SK-N-SH (cell line): ENCODE results near the gene GRIP1. TPM values are rescaled to one million over a fixed set of nuclear protein-coding genes. Genes with fewer than 3 reads are reported as not detected.
A peak's percentile ranks its signal among the peaks of the same experiment; 100 is the strongest.

Experiments
- CTCF ChIA-PET: fragments of 300-600, 350-600 bp; formaldehyde crosslinking; extraction: SDS; loops from one replicate; lab custom pipeline; 2021; lab: Yijun Ruan, JAX
- POLR2A ChIA-PET: fragments of 350-600 bp; sonication (Branson Sonifier 250); formaldehyde crosslinking; extraction: SDS; loops from one replicate; lab custom pipeline; 2020; ENCODE audit warnings: antibody characterized with exemption, inconsistent platforms; lab: Yijun Ruan, JAX
- DNase-seq: peaks from one replicate; pipeline ENCODE4 v3.0.0; 2012
- H2AFZ ChIP-seq: fragments of 200-600 bp; sonication (generic); 2 replicates; pipeline ENCODE4 v1.8.1; 2016; ENCODE audit warnings: antibody characterized with exemption, mild to moderate bottlenecking, low read depth
- H3F3A ChIP-seq: fragments of 200-600 bp; sonication (generic); replicated peaks from 2 replicates; pipeline ENCODE3; 2016; ENCODE audit warnings: antibody characterized with exemption, mild to moderate bottlenecking; ENCODE audit not compliant: insufficient read depth
- H3K27ac ChIP-seq, 2 experiments: fragments of 200-500 bp in 1 of 2; fragments of 200-600 bp in 1 of 2; sonication (Bioruptor generic) in 1 of 2; sonication (generic), shearing (Covaris generic) in 1 of 2; 2 replicates each; pipeline versions ENCODE4 v1.5.1 to v1.6.1; 2014 to 2016; ENCODE audit warnings: low read depth in 2 of 2, inconsistent platforms in 1 of 2, low read length in 1 of 2, mild to moderate bottlenecking in 1 of 2, mixed read lengths in 1 of 2
- H3K27me3 ChIP-seq: fragments of 200-600 bp; sonication (generic), shearing (Covaris generic); 2 replicates; pipeline ENCODE4 v1.6.1; 2016; ENCODE audit warnings: mixed run types; ENCODE audit not compliant: insufficient read depth
- H3K36me3 ChIP-seq, 2 experiments: fragments of 200-500 bp in 1 of 2; fragments of 200-600 bp in 1 of 2; sonication (Bioruptor generic) in 1 of 2; sonication (generic) in 1 of 2; replicated peaks in 1 of 2; 2 replicates each; pipeline versions ENCODE3 to v1.5.1; 2014 to 2016; ENCODE audit warnings: low read length in 1 of 2, mild to moderate bottlenecking in 1 of 2; ENCODE audit not compliant: insufficient read depth in 2 of 2, control insufficient read depth in 1 of 2
- H3K4me1 ChIP-seq, 2 experiments: fragments of 200-500 bp in 1 of 2; fragments of 200-600 bp in 1 of 2; sonication (Bioruptor generic) in 1 of 2; sonication (generic), shearing (Covaris generic) in 1 of 2; 2 replicates each; pipeline versions ENCODE4 v1.5.1 to v1.6.1; 2014 to 2016; ENCODE audit warnings: low read depth in 1 of 2, low read length in 1 of 2, mixed run types in 1 of 2; ENCODE audit not compliant: insufficient read depth in 2 of 2, control insufficient read depth in 1 of 2
- H3K4me2 ChIP-seq: fragments of 200-600 bp; sonication (generic), shearing (Covaris generic); 2 replicates; pipeline ENCODE4 v1.6.1; 2017; ENCODE audit warnings: mixed run types
- H3K4me3 ChIP-seq, 2 experiments: fragments of 200-500 bp in 1 of 2; fragments of 200-600 bp in 1 of 2; sonication (Bioruptor generic) in 1 of 2; sonication (generic), shearing (Covaris generic) in 1 of 2; 2 replicates each; pipeline versions ENCODE4 v1.5.1 to v1.8.1; 2014 to 2016; ENCODE audit warnings: low read depth in 2 of 2, inconsistent platforms in 1 of 2, low read length in 1 of 2, mild to moderate bottlenecking in 1 of 2, mixed read lengths in 1 of 2, moderate library complexity in 1 of 2
- H3K79me2 ChIP-seq: fragments of 200-600 bp; sonication (generic); 2 replicates; pipeline ENCODE4 v1.8.1; 2017; ENCODE audit warnings: mild to moderate bottlenecking; ENCODE audit not compliant: insufficient read depth
- H3K9ac ChIP-seq: fragments of 200-600 bp; sonication (generic); 2 replicates; pipeline ENCODE4 v1.6.1; 2017; ENCODE audit warnings: mixed run types
- H3K9me2 ChIP-seq: fragments of 200-600 bp; sonication (generic); 2 replicates; pipeline ENCODE4 v1.6.1; 2017; ENCODE audit warnings: mixed run types
- H3K9me3 ChIP-seq: fragments of 200-600 bp; sonication (generic); 2 replicates; pipeline ENCODE4 v1.6.1; 2017; ENCODE audit warnings: mixed run types, mild to moderate bottlenecking, moderate library complexity
- H4K20me1 ChIP-seq: fragments of 200-600 bp; sonication (generic); 2 replicates; pipeline ENCODE4 v1.6.1; 2017; ENCODE audit warnings: mild to moderate bottlenecking, mixed run types; ENCODE audit not compliant: insufficient read depth
- ELF1 ChIP-seq: IDR thresholded peaks from 2 replicates; pipeline ENCODE4 v1.4.0; 2012
- FOSL2 ChIP-seq: IDR thresholded peaks from 2 replicates; pipeline ENCODE4 v1.4.0; 2012; ENCODE audit warnings: low read depth, mild to moderate bottlenecking, moderate library complexity, borderline replicate concordance
- JUND ChIP-seq: IDR thresholded peaks from 2 replicates; pipeline ENCODE4 v1.4.0; 2012
- MEF2A ChIP-seq: IDR thresholded peaks from 2 replicates; pipeline ENCODE4 v1.4.0; 2012; ENCODE audit warnings: low read depth, borderline replicate concordance
- NFIC ChIP-seq: IDR thresholded peaks from 2 replicates; pipeline ENCODE4 v1.4.0; 2012; ENCODE audit warnings: borderline replicate concordance
- NRF1 ChIP-seq: IDR thresholded peaks from 2 replicates; pipeline ENCODE4 v1.6.1; 2012; ENCODE audit warnings: low read depth, mild to moderate bottlenecking, low read length
- POLR2AphosphoS5 ChIP-seq: IDR thresholded peaks from 2 replicates; pipeline ENCODE4 v1.6.1; 2012; ENCODE audit warnings: low read depth, low read length
- RAD21 ChIP-seq: IDR thresholded peaks from 2 replicates; pipeline ENCODE4 v1.6.1; 2012; ENCODE audit warnings: mild to moderate bottlenecking, low read length
- RFX5 ChIP-seq: IDR thresholded peaks from 2 replicates; pipeline ENCODE4 v1.6.1; 2012; ENCODE audit warnings: mild to moderate bottlenecking, improper control_type of control experiment, low read length
- SIN3A ChIP-seq: IDR thresholded peaks from 2 replicates; pipeline ENCODE4 v1.6.1; 2012; ENCODE audit warnings: low read depth, mild to moderate bottlenecking, low read length, moderate library complexity, borderline replicate concordance
- SMC3 ChIP-seq: IDR thresholded peaks from 2 replicates; pipeline ENCODE4 v1.6.1; 2012; ENCODE audit warnings: low read depth, low read length, improper control_type of control experiment
- TEAD4 ChIP-seq: IDR thresholded peaks from 2 replicates; pipeline ENCODE4 v1.4.0; 2012; ENCODE audit warnings: mild to moderate bottlenecking, borderline replicate concordance; ENCODE audit not compliant: insufficient read depth
- USF1 ChIP-seq: IDR thresholded peaks from 2 replicates; pipeline ENCODE4 v1.4.0; 2012; ENCODE audit warnings: low read depth, borderline replicate concordance
- WGBS: methylation state at CpG from one replicate; pipeline ENCODE4 v1.1.6; 2017; ENCODE audit warnings: low lambda C conversion rate; 5-methylcytosine and 5-hydroxymethylcytosine counted together
- polyA plus RNA-seq, 3 experiments: library from polyadenylated mRNA; depleted of rRNA; stranded (reverse); fragments of >200 nt; gene quantifications; 2 replicates each; pipeline ENCODE4 v1.2.3, GENCODE V29; 2012
- TF ChIP-seq, protein P1 (sequence below): IDR thresholded peaks from 2 replicates; pipeline ENCODE4; 2012
- TF ChIP-seq, protein P2 (sequence below): fragments of 200-600 bp; sonication (generic); IDR thresholded peaks from 2 replicates; pipeline ENCODE4 v1.6.1; 2017; ENCODE audit warnings: antibody characterized with exemption, mild to moderate bottlenecking, moderate library complexity

The GRIP1 gene
- polyA plus RNA-seq, 1 of the 3 experiments (the other 2 are of a cell fraction), result 0.07 TPM

GRCh38 chr12:66409195-66409871 lies 269.5 kb downstream of the GRIP1 start:
- Histone ChIP-seq H3K4me2 (no peak overlapping the region), H4K20me1 (no peaks in the 10 kb centered on the region), H3K27ac (no peak overlapping the region; a peak in 1 of 4 replicates), H3K4me1 (peaks cover 8 to 20% of the 10 kb centered on the region in 2 experiments; a peak in 3 of 4 replicates), H3K79me2 (no peaks in the 10 kb centered on the region), H3K27me3 (no peaks in the 10 kb centered on the region), H3K9me3 (no peaks in the 10 kb centered on the region), H3K36me3 (no peaks in the 10 kb centered on the region), H3K4me3 (no peak overlapping the region; a peak in 1 of 4 replicates), H3K9me2 (no peaks in the 10 kb centered on the region), H2AFZ (no peak overlapping the region), H3K9ac (no peak overlapping the region), H3F3A (peaks cover 8% of the 10 kb centered on the region)
- DNase-seq, result peak; percentile 24
- ChIA-PET CTCF (interaction anchor here (0.5 to 7.1 kb wide), 32 partner anchors 9 to 285 kb away, joined by 3 to 84 read pairs (median 5); partner anchors contain the start of gene HELB), POLR2A (no interaction called here)
- TF ChIP-seq SIN3A (no peak), RFX5 (peak; percentile 46; the same call in 1 of the 2 replicates), RAD21 (peak; percentile 92), POLR2AphosphoS5 (no peak), NRF1 (no peak), SMC3 (peak; percentile 89), MEF2A (no peak), JUND (no peak), NFIC (no peak), ELF1 (no peak), USF1 (no peak)
- TF ChIP-seq, protein P1, sequence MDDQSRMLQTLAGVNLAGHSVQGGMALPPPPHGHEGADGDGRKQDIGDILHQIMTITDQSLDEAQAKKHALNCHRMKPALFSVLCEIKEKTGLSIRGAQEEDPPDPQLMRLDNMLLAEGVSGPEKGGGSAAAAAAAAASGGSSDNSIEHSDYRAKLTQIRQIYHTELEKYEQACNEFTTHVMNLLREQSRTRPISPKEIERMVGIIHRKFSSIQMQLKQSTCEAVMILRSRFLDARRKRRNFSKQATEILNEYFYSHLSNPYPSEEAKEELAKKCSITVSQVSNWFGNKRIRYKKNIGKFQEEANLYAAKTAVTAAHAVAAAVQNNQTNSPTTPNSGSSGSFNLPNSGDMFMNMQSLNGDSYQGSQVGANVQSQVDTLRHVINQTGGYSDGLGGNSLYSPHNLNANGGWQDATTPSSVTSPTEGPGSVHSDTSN, result no peak
- TF ChIP-seq, protein P2, sequence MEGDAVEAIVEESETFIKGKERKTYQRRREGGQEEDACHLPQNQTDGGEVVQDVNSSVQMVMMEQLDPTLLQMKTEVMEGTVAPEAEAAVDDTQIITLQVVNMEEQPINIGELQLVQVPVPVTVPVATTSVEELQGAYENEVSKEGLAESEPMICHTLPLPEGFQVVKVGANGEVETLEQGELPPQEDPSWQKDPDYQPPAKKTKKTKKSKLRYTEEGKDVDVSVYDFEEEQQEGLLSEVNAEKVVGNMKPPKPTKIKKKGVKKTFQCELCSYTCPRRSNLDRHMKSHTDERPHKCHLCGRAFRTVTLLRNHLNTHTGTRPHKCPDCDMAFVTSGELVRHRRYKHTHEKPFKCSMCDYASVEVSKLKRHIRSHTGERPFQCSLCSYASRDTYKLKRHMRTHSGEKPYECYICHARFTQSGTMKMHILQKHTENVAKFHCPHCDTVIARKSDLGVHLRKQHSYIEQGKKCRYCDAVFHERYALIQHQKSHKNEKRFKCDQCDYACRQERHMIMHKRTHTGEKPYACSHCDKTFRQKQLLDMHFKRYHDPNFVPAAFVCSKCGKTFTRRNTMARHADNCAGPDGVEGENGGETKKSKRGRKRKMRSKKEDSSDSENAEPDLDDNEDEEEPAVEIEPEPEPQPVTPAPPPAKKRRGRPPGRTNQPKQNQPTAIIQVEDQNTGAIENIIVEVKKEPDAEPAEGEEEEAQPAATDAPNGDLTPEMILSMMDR, result peak; percentile 79
- 55% methylated on average over 3 of the region's 4 CpGs for WGBS

DNA sequence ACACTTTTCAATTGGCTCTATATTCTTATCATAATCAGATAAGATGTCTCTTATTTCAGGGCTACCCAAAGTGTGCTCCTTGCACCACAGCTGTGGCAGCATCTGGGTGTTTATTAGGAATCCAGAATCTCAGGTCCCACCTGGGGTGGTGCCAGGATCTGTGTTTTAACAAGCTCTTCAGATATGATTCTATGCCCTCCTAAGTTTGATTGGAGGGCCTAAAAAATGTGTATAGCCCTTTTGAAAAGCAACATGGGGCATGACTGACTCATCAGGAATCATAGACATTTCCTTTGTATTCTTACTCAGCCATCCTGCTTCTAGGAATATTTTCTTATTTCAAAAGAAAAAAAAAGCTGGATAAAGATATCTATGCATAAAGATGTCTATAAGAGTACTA lies 273.5 kb downstream of the GRIP1 start:
- Histone ChIP-seq H3K4me2 (peak overlapping the region; percentile 46; the same call in 1 of the 2 replicates), H3F3A (peaks cover 8% of the 10 kb centered on the region), H3K27ac (peak overlapping the region in 1 of 2 experiments; percentile 23; a peak in 3 of 4 replicates), H3K79me2 (no peaks in the 10 kb centered on the region), H3K9ac (no peak overlapping the region), H3K9me2 (no peaks in the 10 kb centered on the region), H2AFZ (peak overlapping the region; percentile 48; the same call in 1 of the 2 replicates), H3K27me3 (no peaks in the 10 kb centered on the region), H4K20me1 (no peaks in the 10 kb centered on the region), H3K9me3 (no peaks in the 10 kb centered on the region), H3K4me1 (peaks cover 8 to 28% of the 10 kb centered on the region in 2 experiments; a peak in 3 of 4 replicates), H3K36me3 (no peaks in the 10 kb centered on the region), H3K4me3 (no peak overlapping the region)
- ChIA-PET POLR2A (interaction anchor here (0.5 kb wide), 1 partner anchor 18 kb away, joined by 3 read pairs; no protein-coding TSS in a partner anchor), CTCF (interaction anchor here (1.1 to 7.1 kb wide), 3 partner anchors 52 to 126 kb away, joined by 3 to 84 read pairs (median 4); no protein-coding TSS in a partner anchor)
- no peak for DNase-seq
- TF ChIP-seq JUND (peak; percentile 48), USF1 (no peak), TEAD4 (no peak), FOSL2 (peak; percentile 50; the same call in 1 of the 2 replicates)
- TF ChIP-seq, protein P1, result no peak
